GM18511 (cell line): ENCODE results near the gene LENG1.
"Not testable (repeated sequence)": the region's sequence is repeated elsewhere in the genome, so short reads cannot be mapped to it uniquely, and the experiment has no call there.

Experiments used
- ATAC-seq: cut with Tn5 transposase; IDR thresholded peaks from one replicate; pipeline ENCODE4 v1.9.1; 2021; ENCODE audit warnings: mild to moderate bottlenecking, moderate library complexity; ENCODE audit not compliant: unreplicated experiment

LENG1 gene

DNA sequence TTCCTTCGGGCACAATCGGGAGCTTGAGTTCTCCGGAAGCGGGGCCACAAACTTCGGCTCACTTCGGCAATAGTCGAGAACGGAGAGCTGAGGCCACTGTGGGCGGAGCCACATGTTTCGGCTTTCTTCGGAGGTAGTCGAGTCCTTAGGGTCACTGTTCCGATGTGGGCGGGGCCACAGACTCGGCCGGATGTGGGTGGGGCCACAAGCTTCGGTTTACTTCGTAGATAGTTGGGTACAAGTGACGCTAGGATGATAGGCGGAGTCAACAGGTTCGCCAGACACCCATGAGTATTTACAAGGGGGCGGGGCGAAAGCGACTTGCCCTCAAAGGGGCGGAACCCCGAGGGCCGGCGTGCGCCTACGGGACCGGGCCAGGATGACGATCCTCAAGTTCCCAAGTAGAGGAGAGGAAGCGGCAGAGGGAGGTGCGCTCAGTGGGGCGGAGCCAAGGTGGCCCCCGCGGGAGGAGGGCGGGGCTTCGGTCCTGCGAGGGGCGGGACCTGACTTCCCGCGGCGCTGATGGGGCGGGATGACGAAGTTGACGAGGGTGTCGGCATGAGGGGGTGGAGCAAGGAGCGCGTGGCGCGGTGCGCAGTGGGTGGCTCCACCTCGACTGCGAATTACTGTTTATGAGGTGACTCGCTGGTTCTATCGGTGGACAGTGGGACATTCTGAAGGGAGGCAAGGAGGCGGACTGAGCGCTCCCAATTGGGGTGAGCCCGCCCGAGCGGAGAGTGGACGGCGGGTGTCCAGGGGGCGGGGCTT, 30.4 kb upstream of the LENG1 start:
- peak; percentile 52 for ATAC-seq

GRCh38 chr19:54189145-54189734, 29.7 kb upstream of the LENG1 start, which contains the start of gene MBOAT7:
Gene MBOAT7 (minus strand): TSS chr19:54189580. CDS start chr19:54188508, 1,072 bp downstream.
- ATAC-seq, result peak; percentile 27

DNA sequence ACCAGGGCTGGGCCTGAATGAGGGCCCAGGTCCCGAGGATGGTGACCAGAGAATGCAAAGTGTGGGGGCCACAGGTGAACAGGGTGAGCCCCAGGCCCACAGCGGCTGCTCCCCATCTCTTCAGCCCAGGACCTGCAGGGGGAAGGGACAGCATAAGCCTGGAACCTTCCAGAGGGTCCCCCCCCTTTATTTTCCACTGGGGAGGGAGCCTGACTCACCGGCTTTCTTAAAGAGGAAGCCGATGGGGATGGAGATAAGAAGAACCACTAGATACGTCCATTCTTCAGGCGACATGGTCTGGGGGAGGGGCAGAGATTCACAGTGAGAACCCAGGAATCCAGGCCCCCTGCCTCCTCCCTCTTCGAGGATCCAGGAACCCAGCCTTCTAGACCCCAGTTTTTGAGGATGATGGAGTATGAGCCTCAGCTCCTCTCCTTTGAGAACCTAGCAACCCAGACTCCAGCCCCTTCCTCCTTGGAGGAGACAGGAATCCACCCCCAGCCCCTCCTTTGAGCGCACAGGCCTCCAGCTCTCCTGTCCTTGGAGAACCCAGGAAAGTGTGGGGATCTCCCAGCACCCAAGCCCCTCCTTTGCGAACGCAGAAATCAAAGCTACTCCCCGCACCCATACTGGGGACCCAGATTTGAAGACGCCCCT, 28.8 kb upstream of the LENG1 start:
- ATAC-seq, result no peak

DNA sequence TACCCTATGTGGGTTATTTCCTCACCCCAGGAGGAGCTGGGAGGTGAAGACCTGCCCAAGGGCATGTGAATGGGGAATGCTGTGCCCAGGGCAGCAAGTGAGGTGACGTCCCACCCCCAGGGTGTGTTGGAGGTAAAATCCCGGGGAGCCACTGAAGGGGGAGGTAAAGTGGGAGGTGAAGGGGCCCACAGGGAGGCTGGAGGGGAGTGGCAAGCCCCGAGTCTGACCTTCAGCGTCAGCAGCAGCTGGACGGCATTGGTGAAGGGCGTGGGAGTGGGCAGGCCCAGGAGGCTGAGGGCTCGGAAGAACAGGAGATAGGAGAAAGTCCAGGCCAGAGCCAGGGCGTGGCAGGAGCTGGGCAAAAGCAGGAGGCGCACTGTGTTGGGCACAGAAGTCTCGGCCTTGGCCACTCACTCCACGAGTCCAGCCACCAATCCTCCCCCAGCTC, 27.4 kb upstream of the LENG1 start:
- ATAC-seq, result no peak

DNA sequence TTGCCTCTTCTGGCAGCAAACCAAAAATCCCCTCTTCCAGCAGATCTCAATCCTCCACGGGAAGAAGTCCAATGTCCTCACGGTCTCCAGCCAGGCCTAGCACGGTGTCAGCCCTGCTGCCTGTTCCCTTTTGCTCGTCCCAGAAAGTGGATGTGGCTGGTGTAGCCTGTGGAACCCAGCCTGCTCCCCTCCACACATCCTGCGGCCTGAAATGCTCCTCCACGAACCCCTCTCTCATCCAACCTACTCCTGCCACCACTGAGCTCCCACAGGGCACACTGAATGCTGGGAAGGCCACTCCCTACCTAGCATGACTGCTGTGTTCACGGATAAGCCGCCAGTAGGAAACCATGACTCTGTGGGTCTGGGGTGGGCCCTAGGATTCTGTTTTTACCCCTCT, 26.8 kb upstream of the LENG1 start:
- no peak for ATAC-seq

DNA sequence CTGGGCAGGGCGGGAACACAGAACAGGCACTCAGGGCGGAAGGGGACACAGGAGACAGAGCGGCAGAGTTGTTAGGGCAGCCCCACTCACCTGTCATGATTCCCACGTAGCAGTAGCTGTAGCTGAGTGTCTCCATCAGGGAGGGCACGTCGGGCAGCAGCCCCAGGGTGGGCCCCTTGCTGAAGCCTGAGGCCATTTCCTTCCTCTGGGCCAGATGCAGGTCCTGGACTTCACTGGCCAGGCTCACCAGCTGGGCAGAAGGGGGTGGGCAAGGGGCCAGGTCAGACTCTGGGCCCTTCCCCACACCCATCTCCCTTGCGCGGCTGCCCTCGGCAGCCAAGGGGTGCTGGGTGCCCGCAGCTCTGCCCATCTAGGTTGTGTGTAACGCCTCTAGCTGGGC, 23.9 kb upstream of the LENG1 start:
- ATAC-seq, result no peak

DNA sequence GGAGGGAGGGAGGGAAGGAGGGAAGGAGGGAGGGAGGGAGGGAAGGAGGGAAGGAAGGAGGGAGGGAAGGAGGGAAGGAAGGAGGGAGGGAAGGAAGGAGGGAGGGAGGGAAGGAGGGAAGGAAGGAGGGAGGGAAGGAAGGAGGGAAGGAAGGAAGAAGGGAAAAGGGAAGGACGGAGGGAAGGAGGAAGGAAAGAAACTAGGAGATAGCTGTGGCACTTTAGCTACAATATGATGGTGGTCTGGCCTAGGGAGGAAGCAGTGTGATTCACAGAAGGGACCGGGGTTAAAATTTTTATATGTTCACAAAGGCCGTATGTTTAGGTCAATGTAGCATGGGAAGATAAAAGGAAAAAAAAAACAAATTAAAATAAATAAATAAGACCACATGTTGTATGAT, 22.4 kb upstream of the LENG1 start:
- ATAC-seq, result not testable (repeated sequence)

GRCh38 chr19:54180691-54181091, 21.2 kb upstream of the LENG1 start:
- ATAC-seq, result no peak

DNA sequence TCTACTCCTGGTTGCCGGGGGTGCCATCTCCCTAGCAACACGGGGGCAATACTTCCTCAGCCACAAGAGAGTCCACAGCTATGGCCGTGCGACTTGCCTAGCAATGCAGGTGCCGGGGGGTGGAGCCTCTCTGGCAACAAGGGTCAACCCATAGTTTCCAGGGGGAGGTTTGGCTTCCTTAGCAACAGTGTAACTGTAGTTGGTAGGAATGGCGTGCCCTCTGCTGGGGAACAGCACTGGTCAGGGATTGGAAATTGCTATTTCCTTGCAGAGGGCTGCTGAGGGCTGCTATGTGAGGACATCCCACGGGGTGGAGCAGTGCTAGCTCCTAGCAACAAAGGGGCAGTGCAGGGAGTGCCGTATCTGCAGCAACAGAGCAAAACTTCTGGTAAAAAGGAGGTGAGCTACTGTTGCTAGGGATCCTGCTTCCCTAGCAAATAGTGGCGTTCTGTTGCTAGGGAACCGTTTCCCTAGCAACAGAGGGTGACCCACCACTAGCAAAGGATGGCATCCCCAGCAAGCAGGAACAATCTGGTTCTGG, 20.5 kb upstream of the LENG1 start:
- no peak for ATAC-seq

DNA sequence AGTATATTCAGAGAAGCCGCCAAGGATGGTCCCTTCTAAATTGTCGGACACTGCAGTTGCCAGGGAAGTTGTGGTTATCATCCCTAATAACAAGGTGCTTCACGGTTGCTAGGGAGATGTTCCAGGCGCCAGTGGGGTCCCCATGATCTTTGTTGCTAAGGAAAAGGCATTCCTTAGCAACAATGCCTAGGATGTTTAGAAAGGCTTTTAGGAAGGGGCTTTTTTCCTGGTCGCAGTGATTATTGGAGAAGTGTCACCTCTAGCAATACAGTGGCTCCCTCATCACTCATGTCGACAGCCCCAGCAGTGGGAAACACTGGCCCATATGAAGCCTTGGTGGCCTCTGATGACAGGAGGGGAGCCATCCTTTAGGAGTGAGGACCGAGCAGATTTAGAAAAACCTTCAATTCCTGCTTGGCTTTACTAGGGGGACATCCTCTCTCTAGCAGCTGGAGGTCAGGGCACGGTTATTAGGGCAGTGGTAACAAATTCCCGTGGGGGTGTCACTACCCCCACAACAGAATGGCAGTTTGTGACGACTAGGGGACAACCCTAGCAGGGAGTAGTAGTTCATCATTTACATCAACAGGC, 19.8 kb upstream of the LENG1 start:
- no peak for ATAC-seq

- no peak for ATAC-seq
Measured at GRCh38 chr19:54178581-54179261, 19.2 kb upstream of the LENG1 start.

- no peak for ATAC-seq
Measured at GRCh38 chr19:54173951-54174834, 14.7 kb upstream of the LENG1 start.

DNA sequence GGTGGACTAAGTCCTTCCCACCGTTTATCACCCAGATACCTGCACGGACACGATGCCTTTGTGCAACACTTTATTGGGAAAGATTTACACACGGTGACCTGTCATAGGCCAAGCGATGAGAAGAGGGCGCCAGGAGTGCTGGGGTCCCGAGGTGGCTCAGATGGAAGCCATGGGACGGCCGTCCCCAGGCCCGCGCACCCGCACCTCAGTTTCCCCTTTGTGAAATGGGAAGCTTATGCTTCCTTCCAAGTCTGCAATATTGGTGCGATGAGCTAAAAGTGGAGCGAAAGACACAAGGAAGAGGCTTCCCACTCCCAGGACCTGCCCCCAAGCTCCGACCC, 13.8 kb upstream of the LENG1 start:
- ATAC-seq, result no peak

DNA sequence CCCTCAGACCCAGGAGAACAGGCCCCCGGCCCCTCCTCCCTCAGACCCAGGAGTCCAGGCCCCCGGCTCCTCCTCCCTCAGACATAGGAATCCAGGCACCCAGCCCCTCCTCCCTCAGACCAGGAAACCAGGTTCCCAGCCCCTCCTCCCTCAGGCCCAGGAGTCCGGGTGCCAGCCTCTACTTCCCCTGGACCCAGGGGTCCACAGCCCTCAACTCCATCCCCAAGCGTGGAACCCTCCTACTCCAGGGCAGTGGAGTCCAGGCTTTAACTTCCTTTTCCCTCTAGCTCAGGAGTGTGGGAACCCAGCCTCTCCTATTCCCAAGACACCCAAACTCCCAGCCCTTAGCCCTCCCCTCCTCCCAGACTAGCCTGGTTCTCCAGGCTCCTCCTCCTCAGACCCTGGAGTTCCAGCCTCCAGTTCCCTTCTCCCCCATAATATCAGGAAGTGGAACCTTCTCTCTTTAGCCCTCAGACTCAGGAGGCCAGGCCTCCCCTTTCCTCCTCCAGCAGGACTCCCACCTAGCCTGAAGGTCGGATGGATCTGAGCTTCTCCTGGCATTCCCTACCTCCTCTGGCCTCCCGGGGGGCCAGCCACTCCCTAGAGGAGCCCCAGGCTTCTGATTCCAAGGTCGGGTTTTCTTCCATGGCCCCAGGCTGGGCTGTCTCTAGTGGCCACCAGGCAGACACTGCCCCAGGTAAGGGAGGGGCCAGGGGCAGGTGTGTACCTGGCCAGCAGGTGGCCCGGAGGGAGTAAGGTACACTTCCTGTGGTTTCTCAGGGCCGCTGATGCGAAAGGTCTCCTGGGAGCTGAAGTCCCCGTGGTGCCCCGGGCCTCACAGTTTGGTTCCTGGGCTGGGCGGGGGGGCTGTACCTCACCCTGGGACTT, 13.2 kb upstream of the LENG1 start, which contains the start of gene TMC4:
Gene TMC4, minus strand, starts transcription at position 690 of the 888 bp plus-strand sequence. Its CDS starts 43 bp downstream, at position 647.
- ATAC-seq, result no peak

GRCh38 chr19:54171736-54172431, 12.4 kb upstream of the LENG1 start:
- not testable (repeated sequence) for ATAC-seq

DNA sequence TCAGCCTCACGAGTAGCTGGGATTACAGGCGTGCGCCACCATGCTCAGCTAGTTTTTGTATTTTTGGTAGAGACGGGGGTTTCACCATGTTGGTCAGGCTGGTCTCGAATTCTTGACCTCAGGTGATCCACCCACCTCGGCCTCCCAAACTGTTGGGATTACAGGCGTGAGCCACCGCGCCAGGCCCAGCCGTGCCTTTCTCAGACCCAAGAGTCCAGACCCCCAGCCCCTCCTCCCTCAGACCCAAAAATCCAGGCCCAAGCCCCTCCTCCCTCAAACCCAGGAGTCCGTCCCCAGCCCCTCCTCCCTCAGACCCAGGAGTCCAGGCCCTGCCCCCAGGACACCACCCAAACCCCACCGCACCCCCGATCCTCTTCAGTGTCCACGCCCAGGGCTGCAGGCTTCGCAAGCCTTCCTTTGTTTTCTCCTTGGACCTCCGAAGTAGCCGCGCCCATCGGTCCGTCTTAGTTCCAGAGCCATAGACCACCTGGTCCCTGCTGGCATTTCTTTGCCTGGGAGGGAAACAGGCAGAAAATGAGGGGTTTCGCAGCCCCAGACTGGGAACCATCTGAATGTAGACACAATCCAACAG, 9.7 kb upstream of the LENG1 start:
- no peak for ATAC-seq

GRCh38 chr19:54168174-54168917, 8.8 kb upstream of the LENG1 start:
- no peak for ATAC-seq
